Activated CD4-positive, alpha-beta T cell treated with anti-CD3 and anti-CD28 coated beads, Interleukin-2, Interleukin-4, amounts not matched to agents 100 ng/mL and 50 ng/mL, durations not matched to agents 16 hours and 8 hours (primary cell): ENCODE data around the gene MARK2.

Experiments used
- DNase-seq: peaks from one replicate; pipeline ENCODE4 v3.0.0-alpha.2; 2020; ENCODE audit warnings: low spot score

The MARK2 gene

DNA sequence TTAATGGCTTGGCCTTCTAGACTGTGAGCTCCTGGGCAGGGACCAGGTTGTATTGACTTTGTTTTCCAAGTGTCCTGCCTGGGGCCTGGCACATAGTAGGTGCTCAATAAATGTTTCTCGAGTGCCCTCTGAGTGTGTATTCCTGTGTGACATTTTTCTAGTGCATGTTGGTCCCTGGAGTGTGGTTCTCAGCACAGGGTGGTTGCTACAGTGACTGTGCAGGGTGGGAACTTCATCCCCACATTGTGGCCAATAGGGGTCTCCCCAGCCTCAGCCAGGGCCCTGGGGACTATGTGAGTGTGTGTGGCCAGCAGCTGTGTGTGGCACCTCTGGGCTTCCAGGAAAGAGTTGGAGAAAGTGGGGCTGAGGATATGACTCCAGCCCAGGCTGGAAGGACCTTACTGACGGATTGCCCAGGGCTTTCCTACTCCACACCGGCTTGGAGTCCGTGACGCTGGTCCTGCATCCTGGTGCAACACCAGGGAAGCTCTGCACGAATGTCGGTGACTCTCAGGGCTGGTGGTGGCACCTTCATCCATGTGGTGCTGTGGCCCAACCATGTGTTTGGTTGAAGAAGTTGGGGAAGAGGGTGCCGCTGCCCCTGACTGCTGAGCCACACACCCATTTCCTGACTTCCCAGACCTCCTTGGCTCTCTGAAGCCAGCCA lies 9.0 kb upstream of the MARK2 start:
- DNase-seq: no peak

DNA sequence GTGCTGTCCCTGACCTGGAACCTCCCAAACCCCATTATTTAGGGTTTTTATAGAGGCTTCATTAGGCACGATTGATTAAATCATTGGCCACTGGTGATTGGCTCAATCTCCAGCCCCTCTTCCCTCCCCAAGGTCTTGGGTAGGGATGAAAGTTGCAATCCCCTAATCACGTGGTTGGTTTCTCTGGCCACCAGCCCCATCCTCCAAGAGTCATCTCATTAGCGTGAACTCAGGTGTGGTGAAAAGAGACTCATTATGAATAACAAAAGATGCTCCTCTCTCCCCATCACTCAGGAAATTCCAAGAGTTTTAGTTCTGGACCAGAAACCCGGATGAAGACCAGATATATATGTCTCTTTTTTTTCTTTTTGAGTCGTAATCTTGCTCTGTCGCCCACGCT lies 7.6 kb upstream of the MARK2 start:
- no peak for DNase-seq

DNA sequence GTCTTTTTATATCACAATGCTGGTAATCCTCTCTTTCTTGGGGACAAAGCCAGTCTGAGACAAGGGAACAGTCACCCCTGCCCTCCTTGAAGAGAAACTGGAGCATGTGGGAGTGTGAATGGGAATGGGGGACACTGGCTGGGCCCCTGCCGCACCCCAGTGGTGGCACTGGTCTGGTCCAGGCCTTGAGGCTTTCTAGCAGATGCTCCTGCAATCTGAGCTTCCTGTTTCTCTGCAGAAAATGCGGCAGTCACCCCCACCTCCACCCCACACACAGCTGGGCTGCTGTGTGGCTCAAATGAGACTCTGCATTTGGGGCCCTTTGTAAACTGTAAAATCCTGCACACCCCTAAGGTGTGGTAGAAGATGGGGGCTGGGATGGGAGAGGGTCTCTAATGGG lies 6.6 kb upstream of the MARK2 start:
- DNase-seq: no peak

DNA sequence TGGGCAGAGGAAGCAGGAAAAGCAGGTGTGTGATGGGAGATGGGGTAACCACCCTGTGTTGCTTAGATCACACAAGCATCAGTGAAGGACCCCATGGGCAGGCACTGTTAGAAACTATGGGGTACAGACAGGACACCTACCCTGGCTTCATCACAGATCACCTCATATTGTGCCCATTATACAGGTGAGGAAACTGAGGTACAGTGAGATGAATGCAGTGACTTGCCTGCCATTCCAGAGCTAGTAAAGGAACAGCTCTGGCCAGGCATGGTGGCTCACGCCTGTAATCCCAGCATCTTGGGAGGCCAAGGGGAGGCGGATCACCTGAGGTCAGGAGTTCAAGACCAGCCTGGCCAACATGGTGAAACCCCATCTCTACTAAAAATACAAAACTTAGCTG lies 5.9 kb upstream of the MARK2 start:
- DNase-seq: no peak

DNA sequence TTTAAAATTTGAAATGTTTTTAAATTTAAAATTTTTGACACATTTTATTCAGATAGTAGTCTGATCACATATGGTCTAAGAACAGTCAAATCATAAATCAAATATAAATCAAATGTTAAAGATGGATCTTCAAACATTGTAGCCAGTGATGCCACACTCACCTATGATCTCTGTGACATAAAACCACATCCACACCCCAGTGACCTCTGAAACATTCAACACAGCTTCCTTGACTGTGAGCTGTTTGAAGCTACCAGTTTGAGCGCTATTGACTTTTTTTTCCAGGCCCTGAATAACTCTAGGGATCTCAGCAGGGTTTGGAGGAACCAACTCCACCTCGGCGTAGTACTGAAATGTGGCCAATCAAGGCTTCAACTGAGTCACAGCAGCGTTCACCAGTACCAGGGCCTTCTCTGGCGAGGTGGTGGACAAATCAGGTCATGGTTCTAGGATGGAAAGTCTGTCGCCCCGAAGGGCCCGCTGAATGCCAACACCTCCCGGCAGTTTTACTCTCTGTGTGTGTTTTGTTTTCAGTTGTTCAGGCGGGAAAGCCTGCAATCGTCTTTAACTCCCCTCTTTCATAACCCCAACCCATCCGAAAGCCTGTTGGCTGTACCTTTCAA lies 4.3 kb upstream of the MARK2 start:
- no peak for DNase-seq

DNA sequence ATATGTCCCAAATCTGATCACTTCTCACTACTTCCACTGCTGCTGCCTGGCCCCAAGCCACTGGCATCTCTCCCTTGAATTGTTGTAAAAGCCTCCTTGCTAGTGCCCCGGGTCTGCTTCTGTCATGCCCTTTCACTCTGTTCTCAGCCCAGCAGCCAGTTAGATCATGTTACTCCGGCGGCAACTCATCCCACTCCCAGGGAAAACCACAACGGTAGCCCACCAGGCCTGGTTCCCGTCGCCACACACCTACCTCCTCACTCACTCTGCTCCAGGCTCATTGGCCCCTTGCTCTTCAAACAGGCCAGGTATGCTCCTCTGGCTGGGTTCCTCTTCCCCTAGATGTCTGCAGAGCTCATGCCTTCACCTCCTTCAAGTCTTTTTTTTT lies 3.8 kb upstream of the MARK2 start:
- no peak for DNase-seq

DNA sequence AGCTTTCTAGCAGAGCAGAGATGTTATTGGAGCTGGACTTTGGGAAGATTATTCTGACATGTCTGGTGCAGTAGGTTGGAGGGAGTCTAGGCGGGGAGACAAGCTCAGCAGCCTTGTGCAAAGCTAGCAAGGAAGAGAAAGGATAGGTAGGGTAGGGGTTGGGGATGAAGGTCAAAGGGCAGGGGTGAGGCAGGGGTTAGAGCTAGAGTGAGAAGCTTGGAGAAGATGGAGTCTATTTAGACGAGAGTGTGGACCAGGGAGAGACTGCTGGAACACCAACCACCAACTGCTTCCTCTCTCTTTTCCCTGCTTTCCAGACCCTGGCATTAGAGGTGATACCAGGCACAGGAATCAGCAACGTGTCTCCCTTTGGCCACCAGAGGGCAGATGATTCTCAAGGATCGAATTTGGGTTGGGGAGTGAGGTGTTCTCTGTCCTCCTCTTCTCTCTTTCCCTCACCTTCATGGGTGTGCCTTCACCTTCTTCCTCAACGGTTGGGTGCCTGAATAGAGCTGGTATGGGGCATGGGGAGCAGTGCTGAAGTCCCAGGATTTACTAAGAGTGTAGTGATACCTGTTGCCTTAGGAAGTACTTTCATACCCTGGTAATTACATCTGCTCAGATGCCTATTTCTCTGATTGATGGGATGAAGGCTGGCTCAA lies 1.8 kb upstream of the MARK2 start:
- peak; percentile 82 for DNase-seq

DNA sequence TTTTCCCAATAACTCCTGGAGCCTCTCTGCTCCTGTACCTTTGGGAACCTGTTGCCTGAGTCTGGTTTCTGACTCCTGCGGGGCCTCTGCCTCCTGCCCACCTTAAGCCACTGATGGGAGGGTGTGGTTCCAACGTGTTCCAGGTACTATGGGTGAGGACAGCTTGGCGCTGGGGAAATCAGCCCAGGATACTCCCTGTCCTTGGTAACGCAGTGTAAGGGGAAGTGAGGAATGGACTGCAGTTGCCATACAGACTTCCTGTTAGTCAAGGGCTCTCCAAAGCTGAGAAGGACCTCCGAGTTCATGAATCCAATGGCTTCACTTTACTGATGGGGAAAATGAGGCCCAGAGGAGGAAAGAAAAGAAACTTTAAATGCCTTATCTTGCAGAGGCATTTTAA lies 1.2 kb upstream of the MARK2 start:
- DNase-seq: no peak

DNA sequence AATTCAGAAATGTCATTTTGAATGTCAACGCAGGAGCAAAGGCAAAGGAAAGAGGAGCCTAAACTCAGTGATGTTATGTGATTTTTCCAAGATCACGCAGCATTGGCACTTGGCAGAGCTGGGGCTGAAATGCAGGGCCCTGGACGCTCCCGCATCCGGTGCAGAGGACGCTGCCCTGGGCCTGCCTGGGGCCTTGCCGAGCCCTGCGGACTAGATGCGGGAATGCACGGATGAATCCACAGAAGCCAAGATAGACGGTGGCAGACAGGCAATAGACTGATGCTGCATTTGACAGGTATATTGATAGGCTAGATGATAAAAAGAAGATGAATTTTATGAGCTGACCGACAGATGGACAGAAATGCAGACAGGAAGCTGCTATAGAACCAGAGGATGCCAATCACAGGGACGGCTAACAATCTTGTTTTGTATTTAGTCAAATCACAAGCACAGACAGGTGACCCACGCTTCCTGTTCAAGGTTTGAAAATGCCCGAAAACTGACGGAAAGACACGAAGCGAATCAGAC lies 696 bp upstream of the MARK2 start:
- no peak for DNase-seq

DNA sequence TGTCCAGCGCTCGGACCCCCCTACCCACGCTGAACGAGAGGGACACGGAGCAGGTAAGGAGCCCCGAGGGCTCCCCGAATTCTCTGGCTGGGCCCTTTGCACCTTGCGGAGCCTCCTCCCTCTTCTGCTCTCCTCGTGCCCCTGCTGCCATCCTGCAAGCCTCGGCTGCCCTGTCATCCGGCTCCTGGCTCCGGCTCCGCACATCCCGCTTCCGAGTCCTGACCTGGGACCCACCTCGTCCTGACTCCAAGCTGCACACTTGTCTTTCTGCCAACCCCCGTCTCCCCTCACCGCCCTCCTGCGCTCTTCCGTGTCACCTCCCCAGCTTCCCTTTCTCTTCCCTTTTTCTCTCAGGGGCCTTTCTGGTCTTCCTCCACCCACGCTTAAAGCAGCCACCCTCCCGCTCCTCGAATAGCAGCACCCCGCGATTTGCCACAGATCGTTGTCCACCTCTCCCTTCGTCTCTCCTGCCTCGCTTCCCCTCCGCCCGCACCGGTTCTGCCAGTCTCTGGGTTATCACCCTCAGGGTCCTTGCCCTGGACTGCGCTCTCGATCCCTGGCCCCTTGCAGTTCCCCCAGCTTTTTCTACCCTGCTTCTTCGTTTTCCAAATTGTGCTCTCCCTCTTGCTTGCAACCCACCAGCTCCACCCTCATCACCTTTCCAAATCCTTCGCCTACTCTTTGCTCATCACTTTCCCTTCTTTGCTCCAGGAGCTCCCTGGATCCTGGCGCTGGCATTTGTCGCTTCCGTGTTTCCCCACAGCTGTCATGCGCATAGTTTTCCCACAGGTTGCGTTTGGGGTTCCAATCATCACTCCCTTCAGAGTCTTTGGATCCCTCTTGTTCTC lies 822 bp downstream of the MARK2 start:
- peak; percentile 25 for DNase-seq

DNA sequence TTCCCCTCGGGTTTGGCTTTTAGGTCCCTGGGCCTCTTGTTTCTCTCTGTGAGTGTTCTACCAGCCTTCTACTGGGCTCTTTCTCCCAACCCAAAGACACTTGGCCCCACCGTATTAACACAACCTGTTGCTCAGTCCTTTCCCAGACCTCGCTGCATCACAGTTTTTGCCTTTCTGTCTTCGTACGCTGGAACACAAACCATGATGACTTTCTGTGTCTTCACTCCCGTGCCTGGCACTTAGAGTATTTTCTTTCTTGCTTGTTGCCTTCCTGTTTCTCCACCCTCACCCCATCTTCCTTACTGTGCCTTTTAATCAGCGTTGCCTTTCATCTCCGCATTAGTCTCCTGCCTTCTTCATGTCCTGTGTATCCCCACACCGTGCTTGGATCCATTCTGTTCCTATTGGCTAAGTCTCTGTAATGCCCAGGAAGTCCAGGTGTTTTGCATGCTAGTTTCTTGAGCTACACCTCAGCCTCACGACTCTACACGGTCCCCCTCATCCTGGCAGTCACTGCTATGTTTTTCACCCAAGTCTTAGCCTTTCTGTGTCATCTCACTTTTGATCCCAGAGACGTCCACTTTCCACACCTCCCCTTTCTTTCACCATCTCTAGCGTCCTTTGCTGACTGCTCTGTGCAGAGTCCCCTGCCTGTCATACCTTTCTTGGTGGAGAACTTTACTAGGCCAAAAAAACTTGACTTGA lies 1.6 kb downstream of the MARK2 start:
- DNase-seq: no peak

DNA sequence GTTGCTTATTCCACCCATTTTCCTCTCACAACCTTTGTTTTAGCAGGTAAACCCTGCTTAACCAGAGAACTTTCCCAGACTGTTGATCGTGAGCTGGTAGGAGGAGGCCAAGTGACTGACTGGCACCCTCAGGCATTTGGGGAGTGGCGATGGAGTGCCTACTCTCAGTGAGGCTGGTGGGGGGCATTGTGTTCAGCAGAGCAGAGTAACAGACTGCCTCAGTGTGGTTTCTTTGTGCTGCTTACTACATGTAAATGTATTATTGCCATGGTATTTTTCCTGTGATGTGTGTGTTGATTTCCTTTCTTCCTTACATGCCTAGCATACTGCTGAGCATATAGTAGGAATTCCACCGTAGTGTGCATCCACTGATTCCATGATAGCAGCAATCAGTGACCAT lies 2.6 kb downstream of the MARK2 start:
- no peak for DNase-seq

DNA sequence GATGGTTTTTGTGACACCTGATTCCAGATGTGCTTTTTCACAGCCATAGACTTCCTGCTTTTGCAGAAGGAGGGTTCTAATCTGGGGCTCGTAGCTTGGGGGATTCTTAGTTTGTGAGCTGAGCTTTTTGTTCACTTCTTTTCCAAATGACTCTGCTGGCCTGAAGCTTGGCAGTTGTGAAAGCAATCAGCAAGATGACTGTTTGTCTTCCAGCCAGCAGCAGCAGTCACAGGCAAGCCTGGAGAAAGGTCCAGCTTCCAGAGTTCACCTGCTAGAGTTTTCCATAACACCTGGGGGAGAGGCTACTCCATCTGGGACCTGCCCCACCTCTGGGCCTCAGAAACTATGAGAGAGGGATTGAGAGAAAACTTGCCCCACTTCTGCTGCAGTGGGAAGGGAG lies 4.1 kb downstream of the MARK2 start:
- DNase-seq: no peak

DNA sequence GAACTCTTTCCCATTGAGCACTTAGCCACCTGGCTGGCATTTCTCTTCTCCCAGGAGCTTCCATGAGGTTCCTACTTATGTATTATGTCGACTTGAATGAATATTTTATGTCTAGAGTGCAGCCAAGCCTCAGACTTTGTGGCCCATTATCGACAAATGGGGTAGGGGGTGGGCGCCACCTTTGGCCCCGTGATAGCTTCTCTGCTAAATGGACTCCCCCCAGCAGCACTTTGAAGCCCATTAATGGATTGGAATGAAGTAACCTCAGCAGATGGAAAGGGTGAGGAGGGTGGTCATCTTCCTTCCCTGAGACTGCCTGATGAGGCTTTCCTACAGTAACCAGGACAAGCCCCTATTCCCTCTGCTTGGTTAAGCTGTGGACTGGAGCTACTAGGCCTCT lies 5.9 kb downstream of the MARK2 start:
- no peak for DNase-seq

DNA sequence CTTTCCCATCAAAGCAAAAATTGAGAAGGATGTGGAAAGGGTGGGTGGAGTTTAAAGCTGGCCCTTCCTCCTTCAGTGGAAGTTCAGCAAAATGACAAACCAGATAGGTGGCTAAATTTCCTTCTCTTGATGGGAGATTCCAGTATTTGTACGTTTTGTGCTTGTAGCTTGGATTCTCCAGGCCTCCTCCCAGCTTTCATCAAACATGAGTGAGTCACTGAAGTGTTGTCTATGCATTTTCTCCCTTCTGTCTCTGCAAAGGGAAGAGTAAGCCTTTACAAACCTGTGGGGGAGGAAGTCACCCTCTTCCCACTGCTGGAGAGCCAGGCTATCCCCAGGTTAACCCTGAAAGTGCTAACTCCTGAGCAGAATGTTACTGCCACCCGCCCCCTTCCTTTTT lies 6.4 kb downstream of the MARK2 start:
- DNase-seq: no peak

DNA sequence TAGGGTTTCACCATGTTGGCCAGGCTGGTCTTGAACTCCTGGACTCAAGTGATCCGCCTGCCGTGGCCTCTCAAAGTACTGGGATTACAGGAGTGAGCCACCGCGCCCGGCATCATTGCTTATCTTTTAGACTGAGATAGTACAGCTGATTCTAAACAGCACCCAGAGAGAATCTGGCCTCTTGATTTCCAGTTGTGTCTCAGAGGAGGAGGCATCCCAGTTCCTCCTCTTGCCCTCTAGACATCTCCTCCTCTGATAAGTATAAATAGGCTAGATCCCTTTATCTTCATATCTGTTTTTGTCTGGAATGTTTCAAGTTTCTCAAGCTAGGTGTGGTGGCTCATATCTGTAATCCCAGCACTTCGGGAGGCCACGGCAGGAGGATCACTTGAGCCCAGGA lies 7.0 kb downstream of the MARK2 start:
- DNase-seq: no peak

DNA sequence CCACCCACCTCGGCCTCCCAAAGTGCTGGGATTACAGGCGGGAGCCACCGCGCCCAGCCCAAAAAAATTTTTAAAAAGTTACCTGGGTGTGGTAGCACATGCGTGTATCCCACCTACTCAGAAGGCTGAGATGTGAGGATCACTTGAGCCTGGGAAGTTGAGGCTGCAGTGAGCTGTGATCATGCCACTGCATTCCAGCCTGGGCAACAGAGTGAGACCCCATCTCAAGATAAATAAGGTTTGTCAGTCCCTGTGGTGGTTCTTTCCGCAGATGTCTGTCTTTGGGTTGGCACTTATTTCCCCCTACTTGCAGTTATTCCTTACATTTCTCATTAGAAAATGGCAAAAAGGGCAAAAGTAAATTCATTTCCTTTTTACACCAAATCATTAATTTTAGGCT lies 8.0 kb downstream of the MARK2 start:
- DNase-seq: no peak

DNA sequence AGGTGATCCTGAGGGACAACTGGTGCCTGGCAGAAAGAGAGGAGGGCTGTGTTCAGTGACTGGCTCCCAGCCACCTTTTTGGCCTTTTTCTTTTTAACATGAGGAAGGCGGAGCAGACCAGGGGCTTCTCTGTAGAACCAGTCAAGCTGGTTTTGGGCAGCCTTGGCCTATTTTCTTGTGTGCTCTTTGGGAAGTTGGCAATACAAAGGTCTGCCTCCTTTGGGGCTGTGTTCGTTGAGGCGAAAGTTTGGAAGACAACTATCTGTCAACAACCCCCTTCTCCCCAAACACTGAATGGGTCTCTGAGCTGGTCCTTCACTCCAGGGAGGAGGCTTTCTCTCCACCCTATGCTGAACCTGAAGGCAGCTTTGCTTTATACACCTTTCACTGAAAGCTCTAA lies 8.5 kb downstream of the MARK2 start:
- no peak for DNase-seq

DNA sequence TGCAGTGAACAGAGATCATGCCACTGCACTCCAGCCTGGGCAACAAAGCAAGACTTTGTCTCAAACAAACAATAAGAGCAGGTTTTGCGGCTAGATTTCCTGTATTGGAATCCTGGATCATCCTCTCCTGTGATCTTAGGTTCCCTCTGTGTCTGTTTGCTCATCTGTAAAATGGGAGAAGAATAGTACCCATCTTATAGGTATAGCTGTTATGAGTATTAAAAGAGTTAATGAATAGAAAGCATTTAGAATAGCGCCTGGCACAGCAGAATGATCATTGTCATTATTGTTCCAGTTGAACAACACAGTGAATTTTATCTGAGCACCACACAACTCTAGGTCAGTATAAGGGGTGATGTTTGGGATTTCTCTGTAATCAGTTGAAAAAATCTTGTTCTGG lies 10.8 kb downstream of the MARK2 start:
- no peak for DNase-seq

DNA sequence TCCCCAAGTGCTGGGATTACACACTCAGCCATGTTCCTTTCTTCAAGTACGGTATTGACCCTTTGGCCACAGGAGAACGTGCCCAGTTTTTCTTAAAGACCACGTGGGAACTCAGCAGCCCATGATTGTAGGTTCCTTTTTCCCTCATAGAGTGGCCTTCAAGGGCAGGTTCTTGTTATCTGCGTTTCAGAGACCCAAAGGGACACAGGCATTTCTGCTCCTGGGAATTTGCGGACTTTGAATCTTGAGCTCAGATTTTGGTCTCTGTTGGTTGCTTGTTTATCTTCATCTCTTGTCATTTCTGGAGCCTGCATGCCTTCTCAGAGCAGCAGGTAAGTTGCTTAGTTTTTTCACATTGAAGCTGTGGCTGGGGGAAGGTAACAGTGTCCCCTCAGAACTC lies 12.0 kb downstream of the MARK2 start:
- DNase-seq: no peak

DNA sequence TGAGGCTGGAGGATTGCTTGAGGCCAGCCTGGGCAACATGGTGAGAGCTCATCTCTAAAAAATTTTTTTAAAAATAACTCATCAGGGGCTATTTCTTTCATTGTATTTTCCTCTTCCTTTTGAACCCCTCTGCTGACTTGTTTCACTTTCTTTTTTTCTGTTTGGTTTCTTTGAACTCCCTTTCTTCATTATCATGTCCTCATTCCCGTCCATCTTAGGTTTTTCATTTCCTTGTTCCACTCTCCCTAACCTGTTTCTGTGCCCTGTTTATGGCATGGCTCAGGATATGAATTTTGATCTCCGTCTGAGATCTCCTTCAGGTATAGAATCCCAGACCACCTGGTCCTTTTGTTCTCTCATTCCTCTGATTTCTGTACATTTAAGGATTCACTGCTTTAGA lies 12.5 kb downstream of the MARK2 start:
- no peak for DNase-seq

DNA sequence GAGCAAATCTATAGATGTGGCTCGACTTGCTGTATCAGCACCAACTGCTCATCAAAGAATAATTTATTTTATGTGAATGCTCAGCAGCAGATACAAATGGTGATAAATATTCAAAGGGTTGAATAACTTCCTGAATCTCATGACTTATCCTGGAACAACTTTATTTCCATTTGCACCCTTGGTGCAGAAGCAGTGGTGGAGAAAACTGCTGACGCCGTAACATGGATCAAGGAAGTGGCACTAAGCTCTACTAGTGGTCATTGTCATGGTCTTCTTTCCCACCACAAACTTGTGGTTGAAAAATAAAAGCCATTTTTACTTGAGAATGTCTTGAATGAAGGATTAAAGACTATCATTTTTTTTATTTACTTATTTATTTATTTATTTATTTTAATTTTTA lies 14.6 kb downstream of the MARK2 start:
- DNase-seq: no peak
